Naive thymus-derived CD4-positive, alpha-beta T cell (primary cell): ENCODE data around the gene POU3F1. TPM values are rescaled to one million over a fixed set of nuclear protein-coding genes. Genes with fewer than 3 reads are reported as not detected.

ENCODE experiments used
- microRNA-seq: library from miRNA; unstranded; fragments of <30 nt; microRNA quantifications from one replicate; pipeline ENCODE4 v1.2.0, GENCODE V29; 2022; ENCODE audit warnings: borderline microRNAs expressed
- polyA plus RNA-seq, 2 donors: library from polyadenylated mRNA; unstranded; fragments of 300-500 nt; fragmentation: Illumina TruSeq; gene quantifications; one replicate each; pipeline ENCODE4 v1.2.3, GENCODE V29; 2021
- total RNA-seq, 6 experiments: library from RNA in 5 of 6; stranded (reverse) in 5 of 6; gene quantifications; 1 replicate in 5 of 6; 2 replicates in 1 of 6; pipeline ENCODE4 v1.2.3 and lab custom pipeline; 2021 to 2026

The POU3F1 gene
- total and polyA plus RNA-seq, 7 experiments from 2014 or later, result 0.17 to 0.19 TPM; not detected in 5

Small RNA genes lying within 50 kb of the gene (microRNA-seq; reads per million reads assigned to microRNA genes)
- gene MIR3659, result not detected

Other genes with a start within 250 kb of the POU3F1 start
- gene C1orf122, start 239.0 kb downstream of the POU3F1 start, total RNA-seq, result 10 to 100 TPM; 11.4 to 20.6 (median 11.7) TPM
- 10 to 100 TPM; 24.8 to 26.4 TPM for gene C1orf122, start 239.0 kb downstream of the POU3F1 start, polyA plus RNA-seq
- gene YRDC, start 238.6 kb downstream of the POU3F1 start, total RNA-seq, result 10 to 100 TPM; 13.1 to 30.6 (median 22.3) TPM
- gene YRDC, start 238.6 kb downstream of the POU3F1 start, polyA plus RNA-seq, result 10 to 100 TPM; 13.4 to 17.0 TPM
- 10 to 100 TPM; 22.9 to 45.2 (median 27.1) TPM for gene MTF1, start 187.2 kb downstream of the POU3F1 start, total RNA-seq
- 10 to 100 TPM; 25.2 to 27.1 TPM for gene MTF1, start 187.2 kb downstream of the POU3F1 start, polyA plus RNA-seq
- 10 to 100 TPM; 23.3 to 35.7 (median 30.6) TPM for gene INPP5B, start 99.7 kb downstream of the POU3F1 start, total RNA-seq
- gene INPP5B, start 99.7 kb downstream of the POU3F1 start, polyA plus RNA-seq, result 10 to 100 TPM; 14.1 to 23.9 TPM
- gene SF3A3, start 56.8 kb downstream of the POU3F1 start, total RNA-seq, result 10 to 100 TPM; 43.2 to 90.4 (median 77.6) TPM
- gene SF3A3, start 56.8 kb downstream of the POU3F1 start, polyA plus RNA-seq, result 100 to 1,000 TPM; 116 to 118 TPM
- gene FHL3, start 41.3 kb downstream of the POU3F1 start, total RNA-seq, result 10 to 100 TPM in 2 of 5 experiments, 1 to 10 TPM in 3; 2.9 to 19.0 (median 8.6) TPM
- gene FHL3, start 41.3 kb downstream of the POU3F1 start, polyA plus RNA-seq, result 1 to 10 TPM; 5.1 to 8.8 TPM
- gene UTP11, start 34.1 kb downstream of the POU3F1 start, total RNA-seq, result 10 to 100 TPM in 3 of 5 experiments, 1 to 10 TPM in 2; 8.2 to 42.8 (median 15.7) TPM
- gene UTP11, start 34.1 kb downstream of the POU3F1 start, polyA plus RNA-seq, result 10 to 100 TPM; 17.4 to 26.0 TPM